OCI-LY7 (cell line): ENCODE measurements around the gene ASIC3. TPM values are rescaled to one million over a fixed set of nuclear protein-coding genes. Genes with fewer than 3 reads are reported as not detected.

Experiments
- BruUV-seq: library from RNA; stranded (reverse); fragments of 400-500 nt; replicated peaks from 2 replicates; lab custom pipeline; 2021; lab: Mats Ljungman, UMichigan
- CTCF ChIA-PET: fragments of 300-600 bp; sonication (Branson Sonifier 250); formaldehyde crosslinking; loops from one replicate; lab custom pipeline; 2022; ENCODE audit warnings: antibody characterized with exemption; ENCODE audit not compliant: unreplicated experiment; lab: Charles Lee
- POLR2A ChIA-PET: fragments of 300-600 bp; sonication (Branson Sonifier 250); formaldehyde crosslinking; loops from one replicate; lab custom pipeline; 2022; ENCODE audit warnings: antibody characterized with exemption; lab: Charles Lee
- DNase-seq: peaks from one replicate; pipeline ENCODE4 v3.0.0-alpha.2; 2015; ENCODE audit warnings: low spot score
- H2AFZ ChIP-seq: fragments of 200-600 bp; sonication (generic), shearing (Covaris generic); 2 replicates; pipeline ENCODE4 v1.6.1; 2014; ENCODE audit warnings: mild to moderate bottlenecking, antibody characterized with exemption, low read length, moderate library complexity
- H3K27ac ChIP-seq: fragments of 200-600 bp; sonication (generic); 2 replicates; pipeline ENCODE4 v1.5.1; 2014; ENCODE audit warnings: mixed run types, low read depth, mild to moderate bottlenecking, moderate library complexity, low read length, inconsistent platforms; ENCODE audit not compliant: poor library complexity, severe bottlenecking
- H3K36me3 ChIP-seq: fragments of 200-600 bp; sonication (generic); 2 replicates; pipeline ENCODE4 v1.6.1; 2014; ENCODE audit warnings: mild to moderate bottlenecking, antibody characterized with exemption, low read length, moderate library complexity, mixed read lengths; ENCODE audit not compliant: insufficient read depth
- H3K4me1 ChIP-seq: fragments of 200-600 bp; sonication (generic); 2 replicates; pipeline ENCODE4 v1.5.1; 2014; ENCODE audit warnings: mild to moderate bottlenecking, low read length; ENCODE audit not compliant: insufficient read depth, poor library complexity, severe bottlenecking
- H3K4me2 ChIP-seq: fragments of 200-600 bp; sonication (generic); 2 replicates; pipeline ENCODE4 v1.6.1; 2014; ENCODE audit warnings: mild to moderate bottlenecking, low read length
- H3K4me3 ChIP-seq: fragments of 200-600 bp; sonication (generic); 2 replicates; pipeline ENCODE4 v1.5.1; 2014; ENCODE audit warnings: mild to moderate bottlenecking, low read depth, low read length; ENCODE audit not compliant: poor library complexity, severe bottlenecking
- H3K79me2 ChIP-seq: fragments of 200-600 bp; sonication (generic); 2 replicates; pipeline ENCODE4 v1.6.1; 2016; ENCODE audit warnings: low read depth, mild to moderate bottlenecking, low read length, moderate library complexity, mixed read lengths; ENCODE audit not compliant: insufficient read depth
- H3K9me2 ChIP-seq: fragments of 200-600 bp; sonication (generic); 2 replicates; pipeline ENCODE4 v1.6.1; 2016; ENCODE audit warnings: mild to moderate bottlenecking, low read length, mixed read lengths; ENCODE audit not compliant: insufficient read depth
- H3K9me3 ChIP-seq: fragments of 200-600 bp; sonication (generic); 2 replicates; pipeline ENCODE4 v1.6.1; 2014; ENCODE audit warnings: mild to moderate bottlenecking, mixed run types, low read length, mixed read lengths
- H4K20me1 ChIP-seq: fragments of 200-600 bp; sonication (generic); 2 replicates; pipeline ENCODE4 v1.6.1; 2014; ENCODE audit warnings: mild to moderate bottlenecking, antibody characterized with exemption, low read length, moderate library complexity, mixed read lengths; ENCODE audit not compliant: insufficient read depth
- CTCF ChIP-seq: fragments of 200-600 bp; sonication (generic); conservative IDR thresholded peaks from 2 replicates; pipeline ENCODE4 v1.5.1; 2014; ENCODE audit warnings: mild to moderate bottlenecking, antibody characterized with exemption, low read length, moderate library complexity, mixed read lengths
- EZH2phosphoT487 ChIP-seq: fragments of 200-600 bp; sonication (generic); IDR thresholded peaks from 2 replicates; pipeline ENCODE4 v1.6.1; 2018; ENCODE audit warnings: low read depth, borderline replicate concordance, mild to moderate bottlenecking, mixed run types, antibody characterized with exemption, low read length, moderate library complexity, mixed read lengths
- intact Hi-C: fragments of 100-400 bp; cut with micrococcal nuclease; formaldehyde crosslinking; loops from one replicate; pipeline ENCODE4 v1.10.0; 2022; ENCODE audit not compliant: unreplicated experiment
- total RNA-seq, 2 experiments: library from RNA; depleted of rRNA in 1 of 2; stranded (reverse); fragments of >200 nt in 1 of 2; shearing (Covaris generic) in 1 of 2; gene quantifications; 2 replicates each; pipeline ENCODE4 v1.2.3, GENCODE V29; 2014 to 2022

The ASIC3 gene
- total RNA-seq, 2 experiments from 2014 or later: 3.3 to 14.8 TPM

- ChIA-PET CTCF (interaction anchor here (0.6 kb wide), 1 partner anchor 19 kb away, joined by 3 read pairs; no protein-coding TSS in a partner anchor), POLR2A (interaction anchor here (0.5 kb wide), 1 partner anchor 129 kb away, joined by 3 read pairs; no protein-coding TSS in a partner anchor)
- no peaks in the 10 kb centered on the region for H4K20me1 ChIP-seq
- no peaks in the 10 kb centered on the region for H3K9me2 ChIP-seq
- H3K4me1 ChIP-seq: peaks cover 57% of the 10 kb centered on the region
- H3K4me2 ChIP-seq: peak overlapping the region; percentile 100
- H3K36me3 ChIP-seq: peaks cover 35% of the 10 kb centered on the region
- H3K4me3 ChIP-seq: peak overlapping the region; percentile 91
- TF ChIP-seq EZH2phosphoT487: no peak
- TF ChIP-seq CTCF: no peak
- no peaks in the 10 kb centered on the region for H3K9me3 ChIP-seq
- no peak for DNase-seq
- intact Hi-C loops: loop anchor here (2.0 to 10.0 kb wide), 4 partner anchors 53 to 187 kb away; partner anchors contain the start of genes ABCB8, ABCF2 and KCNH2
- TSS peak; percentile 37 for BruUV-seq
- peak overlapping the region; percentile 72 for H3K27ac ChIP-seq
- H3K79me2 ChIP-seq: peaks cover 28% of the 10 kb centered on the region
- H2AFZ ChIP-seq: no peak overlapping the region
Measured at GRCh38 chr7:151081170-151082101, 33.1 kb downstream of the ASIC3 start.

- CTCF ChIA-PET: interaction anchor here (1.1 kb wide), 1 partner anchor 11 kb away, joined by 3 read pairs; no protein-coding TSS in a partner anchor
- intact Hi-C loops: loop anchor here (5.0 to 10.0 kb wide), 3 partner anchors 108 to 188 kb away; partner anchors contain the start of genes ABCF2 and KCNH2
- Histone ChIP-seq H3K4me2 (peak overlapping the region; percentile 100), H3K9me3 (no peaks in the 10 kb centered on the region), H4K20me1 (no peaks in the 10 kb centered on the region), H3K36me3 (peaks cover 26% of the 10 kb centered on the region), H3K4me3 (peak overlapping the region; percentile 91), H3K27ac (peak overlapping the region; percentile 72), H2AFZ (peak overlapping the region; percentile 66; the same call in 1 of the 2 replicates), H3K79me2 (peaks cover 28% of the 10 kb centered on the region), H3K4me1 (peaks cover 57% of the 10 kb centered on the region), H3K9me2 (no peaks in the 10 kb centered on the region)
- BruUV-seq: no TSS peak
- DNase-seq: no peak
- POLR2A ChIA-PET: no interaction called here
- TF ChIP-seq EZH2phosphoT487 (no peak), CTCF (no peak)
Measured at GRCh38 chr7:151082141-151083070, 34.1 kb downstream of the ASIC3 start.
